HFF-Myc (cell line): ENCODE measurements around the gene ACR.

Experiments used
- DNase-seq: peaks from one replicate; pipeline ENCODE4 v3.0.0-alpha.2; 2011; ENCODE audit warnings: low read depth; ENCODE audit errors: extremely low read depth
- H3K4me3 ChIP-seq: replicated peaks from 2 replicates; pipeline ENCODE4 v1.5.1; 2011; ENCODE audit warnings: low read depth, mild to moderate bottlenecking, control low read depth, low read length
- TF ChIP-seq, protein P1 (sequence below): IDR thresholded peaks from 2 replicates; pipeline ENCODE4 v1.5.1; 2012; ENCODE audit warnings: mild to moderate bottlenecking, low read depth, low read length, control low read depth; ENCODE audit errors: missing control alignments

Gene ACR

DNA sequence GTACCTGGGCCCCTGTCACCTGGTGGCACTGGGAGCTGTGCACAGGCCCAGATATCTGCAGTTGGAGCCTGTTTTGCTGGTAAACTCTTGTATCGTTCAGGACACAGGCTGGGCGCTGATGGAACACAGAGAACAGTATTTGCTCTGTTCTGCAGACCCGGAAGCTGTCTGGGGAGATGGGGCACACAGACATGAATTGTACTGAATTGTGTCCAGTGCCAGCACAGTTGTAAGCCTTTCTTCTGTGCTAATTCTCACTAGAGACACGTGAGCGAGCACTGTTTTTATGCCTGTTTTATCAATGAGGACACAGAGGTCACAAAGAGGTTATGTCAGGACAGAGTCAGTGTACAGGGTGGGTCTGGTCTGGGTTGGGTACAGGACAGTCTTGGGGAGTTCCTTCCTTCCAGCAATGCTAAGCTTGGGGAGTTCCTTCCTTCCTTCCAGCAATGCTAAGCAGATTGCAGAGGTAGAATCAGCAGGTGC lies 24.4 kb upstream of the ACR start:
- DNase-seq, result no peak
- TF ChIP-seq, protein P1, sequence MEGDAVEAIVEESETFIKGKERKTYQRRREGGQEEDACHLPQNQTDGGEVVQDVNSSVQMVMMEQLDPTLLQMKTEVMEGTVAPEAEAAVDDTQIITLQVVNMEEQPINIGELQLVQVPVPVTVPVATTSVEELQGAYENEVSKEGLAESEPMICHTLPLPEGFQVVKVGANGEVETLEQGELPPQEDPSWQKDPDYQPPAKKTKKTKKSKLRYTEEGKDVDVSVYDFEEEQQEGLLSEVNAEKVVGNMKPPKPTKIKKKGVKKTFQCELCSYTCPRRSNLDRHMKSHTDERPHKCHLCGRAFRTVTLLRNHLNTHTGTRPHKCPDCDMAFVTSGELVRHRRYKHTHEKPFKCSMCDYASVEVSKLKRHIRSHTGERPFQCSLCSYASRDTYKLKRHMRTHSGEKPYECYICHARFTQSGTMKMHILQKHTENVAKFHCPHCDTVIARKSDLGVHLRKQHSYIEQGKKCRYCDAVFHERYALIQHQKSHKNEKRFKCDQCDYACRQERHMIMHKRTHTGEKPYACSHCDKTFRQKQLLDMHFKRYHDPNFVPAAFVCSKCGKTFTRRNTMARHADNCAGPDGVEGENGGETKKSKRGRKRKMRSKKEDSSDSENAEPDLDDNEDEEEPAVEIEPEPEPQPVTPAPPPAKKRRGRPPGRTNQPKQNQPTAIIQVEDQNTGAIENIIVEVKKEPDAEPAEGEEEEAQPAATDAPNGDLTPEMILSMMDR, result no peak
- H3K4me3 ChIP-seq, result no peak overlapping the region

DNA sequence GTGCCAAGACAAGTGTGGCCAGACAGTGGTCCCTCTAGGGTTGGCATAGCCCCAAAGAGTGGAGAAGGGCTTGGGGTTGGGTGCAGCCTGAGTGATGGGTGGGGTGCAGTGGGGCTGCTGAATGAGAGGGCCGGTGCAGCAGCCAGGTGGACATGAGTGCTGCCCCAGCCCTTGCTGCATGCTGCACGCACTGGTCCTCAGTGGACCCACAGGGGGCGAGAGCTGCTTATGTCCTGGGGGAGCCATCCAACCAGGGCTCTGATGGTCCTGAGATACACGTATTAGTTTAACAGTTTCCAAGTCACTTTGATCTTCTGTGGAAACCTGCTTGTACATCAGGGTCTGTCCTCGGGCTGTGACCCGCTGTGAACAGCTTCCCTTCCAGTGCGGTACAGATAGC lies 23.9 kb upstream of the ACR start:
- no peak for DNase-seq
- no peak overlapping the region for H3K4me3 ChIP-seq

DNA sequence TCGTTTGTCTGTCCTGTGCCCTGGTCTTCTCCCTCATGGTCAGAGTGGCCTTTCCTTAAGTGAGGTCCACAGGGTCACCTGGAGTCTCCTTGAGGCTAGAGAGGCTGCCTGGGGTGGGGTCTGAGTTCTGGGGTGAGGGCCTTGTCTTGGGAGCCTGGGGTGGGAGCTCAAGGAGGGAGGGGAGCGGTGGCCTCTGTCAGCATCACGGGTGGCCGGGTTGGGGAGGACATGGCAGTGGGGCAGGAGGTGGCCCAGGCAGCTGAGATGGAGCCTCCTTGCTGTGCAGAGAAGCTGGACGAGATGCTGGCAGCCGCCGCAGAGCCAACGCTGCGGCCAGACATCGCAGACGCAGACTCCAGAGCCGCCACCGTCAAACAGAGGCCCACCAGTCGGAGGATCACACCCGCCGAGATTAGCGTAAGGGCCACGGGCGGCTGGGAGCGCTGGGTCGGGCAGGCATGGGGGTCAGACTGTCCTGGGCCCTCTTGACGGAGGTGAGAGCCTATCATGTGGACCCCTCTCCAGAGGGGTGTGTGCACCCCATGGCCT lies 23.3 kb upstream of the ACR start:
- H3K4me3 ChIP-seq, result no peak overlapping the region
- TF ChIP-seq, protein P1, result no peak
- no peak for DNase-seq

More for the DNA sequence above, 23.9 kb upstream of the ACR start:
- TF ChIP-seq, protein P1, result no peak

DNA sequence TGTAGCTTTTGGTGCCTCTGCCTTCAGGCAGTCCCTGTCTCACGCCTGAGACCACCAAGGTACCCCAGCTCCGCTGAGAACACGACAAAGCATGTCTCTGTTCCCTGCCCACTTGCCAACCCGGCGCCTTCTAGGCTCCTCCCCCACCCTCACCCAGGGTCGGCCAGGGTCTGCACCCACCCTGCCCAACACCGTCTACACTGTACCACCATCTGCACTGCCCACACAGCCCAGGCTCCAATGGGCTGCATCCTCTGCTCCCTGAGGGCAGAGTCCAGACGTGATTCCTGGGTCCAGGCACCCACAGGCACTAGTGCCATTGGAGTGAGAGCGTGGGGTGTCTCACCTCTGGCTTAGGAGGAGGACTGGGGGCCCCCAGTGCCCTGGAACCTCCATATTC lies 22.8 kb upstream of the ACR start:
- TF ChIP-seq, protein P1, result no peak
- no peak for DNase-seq
- no peak overlapping the region for H3K4me3 ChIP-seq

DNA sequence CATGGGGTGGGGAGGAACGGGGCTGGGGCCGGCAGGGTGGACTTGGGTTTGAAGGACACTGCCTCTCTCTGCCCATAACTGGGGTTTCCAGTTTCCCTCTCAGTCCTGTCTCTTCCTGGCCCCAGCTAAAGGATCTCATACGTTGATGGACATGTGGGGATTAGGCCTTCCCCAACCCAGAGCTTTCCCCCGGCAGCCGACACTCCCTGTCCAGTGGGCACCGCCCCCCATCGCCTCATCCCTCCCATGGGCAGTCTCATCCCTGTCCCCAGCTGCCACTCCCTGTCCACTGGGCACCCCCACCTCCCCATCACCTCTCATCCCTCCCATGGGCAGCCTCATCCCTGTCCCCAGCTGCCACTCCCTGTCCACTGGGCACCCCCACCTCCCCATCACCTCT lies 22.2 kb upstream of the ACR start:
- TF ChIP-seq, protein P1, result no peak
- H3K4me3 ChIP-seq, result no peak overlapping the region
- DNase-seq, result no peak

DNA sequence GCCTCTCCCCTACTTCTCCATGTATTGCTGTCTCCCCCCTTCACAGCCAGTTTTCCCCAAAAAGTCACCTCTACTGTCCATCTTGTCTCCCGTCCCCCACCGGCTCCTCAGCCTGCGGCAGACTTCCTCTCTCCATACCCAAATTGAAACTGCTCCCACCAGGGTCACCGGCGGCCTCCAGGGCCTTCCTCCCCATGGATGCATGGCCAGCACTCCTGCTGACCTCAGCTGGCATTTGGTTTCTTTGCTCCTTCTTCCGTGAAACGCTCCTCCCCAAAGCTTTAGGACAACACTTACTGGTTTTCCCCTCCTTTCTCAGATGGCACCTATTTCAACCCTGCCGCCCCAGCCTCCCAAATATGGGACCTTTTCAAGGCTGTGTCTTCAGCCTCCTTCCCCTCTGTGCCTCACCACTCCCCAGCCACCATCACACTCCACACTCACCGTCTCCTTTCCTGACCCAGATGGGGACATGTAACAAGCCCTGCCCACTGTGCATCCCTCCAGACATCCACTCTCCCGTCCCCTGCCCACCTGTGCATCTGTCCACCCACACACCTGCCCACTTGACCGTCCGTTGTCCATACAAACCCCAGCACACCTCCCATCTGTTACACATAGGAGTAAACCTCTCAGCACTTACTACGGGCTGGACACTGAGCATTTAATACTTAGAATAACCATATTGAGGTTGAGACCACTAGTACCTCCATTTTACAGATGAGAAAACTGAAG lies 21.5 kb upstream of the ACR start:
- DNase-seq, result no peak
- H3K4me3 ChIP-seq, result no peak overlapping the region
- TF ChIP-seq, protein P1, result no peak
